Panc1 (cell line): ENCODE data around the gene IER5L. TPM values are rescaled to one million over a fixed set of nuclear protein-coding genes. Genes with fewer than 3 reads are reported as not detected.
A peak's percentile ranks its signal among the peaks of the same experiment; 100 is the strongest.

Experiments
- ATAC-seq: fragments of 200-7000 bp; cut with Tn5 transposase; 2 replicates; pipeline ENCODE4 v1.9.1; 2020; ENCODE audit warnings: mild to moderate bottlenecking, moderate library complexity
- BruUV-seq: library from RNA; stranded (reverse); fragments of 400-500 nt; replicated peaks from 2 replicates; lab custom pipeline; 2021; lab: Mats Ljungman, UMichigan
- CTCF ChIA-PET: fragments of 300-600 bp; sonication (Branson Sonifier 250); formaldehyde crosslinking; loops from one replicate; lab custom pipeline; 2022; ENCODE audit warnings: antibody characterized with exemption; lab: Charles Lee
- POLR2A ChIA-PET: fragments of 300-600 bp; sonication (Branson Sonifier 250); formaldehyde crosslinking; loops from one replicate; lab custom pipeline; 2022; ENCODE audit warnings: antibody characterized with exemption; lab: Charles Lee
- DNase-seq: peaks from one replicate; pipeline ENCODE4 v3.0.0-alpha.2; 2010; ENCODE audit warnings: low read depth, low spot score
- H3K27ac ChIP-seq: 2 replicates; pipeline ENCODE4 v1.5.1; 2011; ENCODE audit warnings: mild to moderate bottlenecking, low read length, inconsistent platforms
- H3K27me3 ChIP-seq: fragments of 200-500 bp; sonication (Bioruptor generic); 2 replicates; pipeline ENCODE4 v1.6.0; 2014; ENCODE audit warnings: low read length, inconsistent platforms; ENCODE audit not compliant: control insufficient read depth, insufficient read depth
- H3K36me3 ChIP-seq: fragments of 200-500 bp; sonication (Bioruptor generic); 2 replicates; pipeline ENCODE4 v1.5.1; 2014; ENCODE audit warnings: inconsistent platforms, mild to moderate bottlenecking, low read length, moderate library complexity; ENCODE audit not compliant: control insufficient read depth, insufficient read depth
- H3K4me1 ChIP-seq: 2 replicates; pipeline ENCODE4 v1.5.1; 2011; ENCODE audit warnings: inconsistent platforms, mild to moderate bottlenecking, low read length, moderate library complexity; ENCODE audit not compliant: control insufficient read depth, insufficient read depth
- H3K4me3 ChIP-seq, 2 experiments: 2 replicates each; pipeline ENCODE4 v1.5.1; 2011 to 2012; ENCODE audit warnings: low read depth in 2 of 2, low read length in 2 of 2, mild to moderate bottlenecking in 2 of 2, inconsistent platforms in 1 of 2, moderate library complexity in 1 of 2
- H3K9me3 ChIP-seq: fragments of 200-500 bp; sonication (Bioruptor generic); 2 replicates; pipeline ENCODE4 v1.5.1; 2014; ENCODE audit warnings: low read depth, mild to moderate bottlenecking, inconsistent platforms, low read length, moderate library complexity; ENCODE audit not compliant: control insufficient read depth, insufficient read depth
- CTCF ChIP-seq: fragments of 450-650 bp; IDR thresholded peaks from 2 replicates; pipeline ENCODE4 v1.5.1; 2017; ENCODE audit warnings: mild to moderate bottlenecking
- POLR2AphosphoS5 ChIP-seq: IDR thresholded peaks from 2 replicates; pipeline ENCODE4 v1.6.1; 2012; ENCODE audit warnings: mild to moderate bottlenecking, low read depth, low read length, moderate library complexity
- REST ChIP-seq, 2 experiments: IDR thresholded peaks; 2 replicates each; pipeline ENCODE4 v1.6.1; 2011 to 2012; ENCODE audit warnings: low read depth in 2 of 2, control low read depth in 1 of 2, low read length in 1 of 2, mild to moderate bottlenecking in 1 of 2, moderate library complexity in 1 of 2; ENCODE audit not compliant: insufficient read depth in 1 of 2
- SIN3A ChIP-seq: IDR thresholded peaks from 2 replicates; pipeline ENCODE4 v1.6.1; 2012; ENCODE audit warnings: low read depth, mild to moderate bottlenecking, low read length, moderate library complexity, borderline replicate concordance; ENCODE audit not compliant: insufficient read depth
- TCF7L2 ChIP-seq: IDR thresholded peaks from 2 replicates; pipeline ENCODE4 v1.6.1; 2011; ENCODE audit warnings: mild to moderate bottlenecking, low read depth, low read length, inconsistent platforms
- in situ Hi-C: cut with HindIII; loops from 2 replicates; pipeline ENCODE4 v1.10.0; 2016; ENCODE audit warnings: low sequenced_read_pairs, low pct_unique_long_range_greater_than_20kb
- intact Hi-C: fragments of 100-400 bp; cut with micrococcal nuclease; formaldehyde crosslinking; loops from one replicate; pipeline ENCODE4 v1.10.0; 2022; ENCODE audit not compliant: unreplicated experiment
- total RNA-seq: library from RNA; stranded (reverse); gene quantifications from one replicate; pipeline ENCODE4 v1.2.1, GENCODE V29; 2021; ENCODE audit not compliant: unreplicated experiment

IER5L gene
- total RNA-seq, 1 experiment from 2014 or later: 44.6 TPM

- Histone ChIP-seq H3K27ac (no peak overlapping the region), H3K4me3 (peak overlapping the region; percentile 57 to 81), H3K27me3 (no peaks in the 10 kb centered on the region), H3K36me3 (no peaks in the 10 kb centered on the region; the same call in 1 of the 2 replicates), H3K4me1 (peaks cover 21% of the 10 kb centered on the region), H3K9me3 (no peaks in the 10 kb centered on the region)
- intact Hi-C loops (loop anchor here (5.0 kb wide), 3 partner anchors 160 to 430 kb away; no protein-coding TSS in a partner anchor), in situ Hi-C loops (no loop called here)
- no peak for DNase-seq
- no peak; the same call in 1 of the 2 replicates for ATAC-seq
- no peak for TF ChIP-seq SIN3A
- TF ChIP-seq POLR2AphosphoS5: no peak
- TF ChIP-seq CTCF: peak; percentile 28; the same call in 1 of the 2 replicates
- TF ChIP-seq TCF7L2: no peak
- CTCF ChIA-PET: interaction anchor here (0.5 kb wide), 1 partner anchor 437 kb away, joined by 6 read pairs; no protein-coding TSS in a partner anchor
- POLR2A ChIA-PET: interaction anchor here (0.5 to 0.7 kb wide), 3 partner anchors 158 to 463 kb away, joined by 3 to 4 read pairs (median 3); no protein-coding TSS in a partner anchor
- BruUV-seq: no TSS peak
These were observed 644 bp downstream of the IER5L start for GRCh38 chr9:129177443-129177790.

GRCh38 chr9:129176701-129177442 is 1.2 kb downstream of the IER5L start:
- in situ Hi-C loops (no loop called here), intact Hi-C loops (loop anchor here (5.0 kb wide), 3 partner anchors 160 to 430 kb away; no protein-coding TSS in a partner anchor)
- DNase-seq (no peak), ATAC-seq (no peak)
- Histone ChIP-seq H3K36me3 (no peaks in the 10 kb centered on the region; the same call in 1 of the 2 replicates), H3K27me3 (no peaks in the 10 kb centered on the region), H3K27ac (peak overlapping the region; percentile 95), H3K4me3 (peak overlapping the region; percentile 74 to 81), H3K4me1 (peaks cover 22% of the 10 kb centered on the region), H3K9me3 (no peaks in the 10 kb centered on the region)
- TF ChIP-seq REST (IDR thresholded peaks at IDR 0.05; ENCODE audit: insufficient read depth in 1 of 2, low read depth in 2 of 2, low read length in 1 of 2) (no peak), SIN3A (no peak), POLR2AphosphoS5 (no peak), TCF7L2 (no peak), CTCF (no peak)
- CTCF ChIA-PET: interaction anchor here (0.6 kb wide), 1 partner anchor 46 kb away, joined by 3 read pairs; no protein-coding TSS in a partner anchor
- POLR2A ChIA-PET: no interaction called here
- TSS peak; percentile 95 for BruUV-seq
